ENCODE measurements around the gene TARDBP. TPM values are rescaled to one million over a fixed set of nuclear protein-coding genes. Genes with fewer than 3 reads are reported as not detected.

Gene TARDBP
- total and polyA plus RNA-seq, 2 experiments from 2014 or later, result 204 to 313 TPM

DNA sequence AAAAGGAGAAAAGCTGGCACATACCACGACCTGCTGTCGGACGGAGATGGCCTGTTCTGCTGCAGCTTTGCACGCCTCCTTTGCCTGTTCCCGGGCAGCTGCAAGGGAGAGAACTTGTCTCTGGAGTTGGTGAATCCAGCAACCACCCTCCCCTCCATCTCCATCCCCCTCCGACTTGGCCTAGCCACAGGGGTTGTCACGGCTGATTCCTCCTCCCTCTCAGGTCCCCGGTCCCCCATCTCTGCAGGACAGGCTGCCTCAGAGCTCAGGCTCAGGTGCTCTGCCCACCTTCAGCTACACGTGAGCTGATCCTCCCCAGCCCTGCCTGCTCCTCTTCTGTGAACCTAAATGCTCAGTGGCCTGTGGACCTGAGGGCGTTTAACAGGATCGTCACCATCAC, 58.4 kb downstream of the TARDBP start:
- Histone ChIP-seq H3K4me3 (no peak overlapping the region), H3K4me1 (ENCODE audit: insufficient read depth) (no peaks in the 10 kb centered on the region), H2AFZ (no peak overlapping the region), H3K79me2 (replicated peaks; ENCODE audit: insufficient read depth) (no peaks in the 10 kb centered on the region), H3K9me2 (ENCODE audit: insufficient read depth) (no peaks in the 10 kb centered on the region), H3K27ac (ENCODE audit: low read depth) (no peak overlapping the region), H3K4me2 (no peak overlapping the region), H3K36me3 (ENCODE audit: insufficient read depth) (peaks cover 54% of the 10 kb centered on the region), H4K20me1 (replicated peaks; ENCODE audit: insufficient read depth) (peaks cover 7% of the 10 kb centered on the region), H3K27me3 (ENCODE audit: insufficient read depth) (no peaks in the 10 kb centered on the region), H3F3A (replicated peaks; ENCODE audit: low read depth) (peaks cover 10% of the 10 kb centered on the region; the same call in 1 of the 2 replicates)
- Mint-ChIP-seq H3K9me3 (no peaks in the 10 kb centered on the region), H3K27ac (0 out of 2 replicates have a peak overlapping the region, but pooled peaks have one; percentile 43), H3K36me3 (ENCODE audit: low read depth) (peaks cover 86% of the 10 kb centered on the region), H3K27me3 (ENCODE audit: insufficient read depth, low read depth, poor library complexity) (peaks cover 4% of the 10 kb centered on the region), H3K4me1 (peaks cover 6% of the 10 kb centered on the region; the same call in 2 of the 3 replicates), H3K4me3 (no peak overlapping the region)
- ATAC-seq (no peak), DNase-seq (ENCODE audit: low spot score) (no peak)
- no peak for TF ChIP-seq CREB1 (CRISPR knock-in tag; IDR thresholded peaks at IDR 0.05; ENCODE audit: low read depth)
- TF ChIP-seq POLR2AphosphoS5 (IDR thresholded peaks at IDR 0.05; ENCODE audit: low read depth), result no peak
- TF ChIP-seq, protein P1, sequence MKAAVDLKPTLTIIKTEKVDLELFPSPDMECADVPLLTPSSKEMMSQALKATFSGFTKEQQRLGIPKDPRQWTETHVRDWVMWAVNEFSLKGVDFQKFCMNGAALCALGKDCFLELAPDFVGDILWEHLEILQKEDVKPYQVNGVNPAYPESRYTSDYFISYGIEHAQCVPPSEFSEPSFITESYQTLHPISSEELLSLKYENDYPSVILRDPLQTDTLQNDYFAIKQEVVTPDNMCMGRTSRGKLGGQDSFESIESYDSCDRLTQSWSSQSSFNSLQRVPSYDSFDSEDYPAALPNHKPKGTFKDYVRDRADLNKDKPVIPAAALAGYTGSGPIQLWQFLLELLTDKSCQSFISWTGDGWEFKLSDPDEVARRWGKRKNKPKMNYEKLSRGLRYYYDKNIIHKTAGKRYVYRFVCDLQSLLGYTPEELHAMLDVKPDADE (IDR thresholded peaks at IDR 0.05), result no peak
- TF ChIP-seq STAT1 (IDR thresholded peaks at IDR 0.05; ENCODE audit: unreplicated experiment), result no peak
- TF ChIP-seq, protein P2, sequence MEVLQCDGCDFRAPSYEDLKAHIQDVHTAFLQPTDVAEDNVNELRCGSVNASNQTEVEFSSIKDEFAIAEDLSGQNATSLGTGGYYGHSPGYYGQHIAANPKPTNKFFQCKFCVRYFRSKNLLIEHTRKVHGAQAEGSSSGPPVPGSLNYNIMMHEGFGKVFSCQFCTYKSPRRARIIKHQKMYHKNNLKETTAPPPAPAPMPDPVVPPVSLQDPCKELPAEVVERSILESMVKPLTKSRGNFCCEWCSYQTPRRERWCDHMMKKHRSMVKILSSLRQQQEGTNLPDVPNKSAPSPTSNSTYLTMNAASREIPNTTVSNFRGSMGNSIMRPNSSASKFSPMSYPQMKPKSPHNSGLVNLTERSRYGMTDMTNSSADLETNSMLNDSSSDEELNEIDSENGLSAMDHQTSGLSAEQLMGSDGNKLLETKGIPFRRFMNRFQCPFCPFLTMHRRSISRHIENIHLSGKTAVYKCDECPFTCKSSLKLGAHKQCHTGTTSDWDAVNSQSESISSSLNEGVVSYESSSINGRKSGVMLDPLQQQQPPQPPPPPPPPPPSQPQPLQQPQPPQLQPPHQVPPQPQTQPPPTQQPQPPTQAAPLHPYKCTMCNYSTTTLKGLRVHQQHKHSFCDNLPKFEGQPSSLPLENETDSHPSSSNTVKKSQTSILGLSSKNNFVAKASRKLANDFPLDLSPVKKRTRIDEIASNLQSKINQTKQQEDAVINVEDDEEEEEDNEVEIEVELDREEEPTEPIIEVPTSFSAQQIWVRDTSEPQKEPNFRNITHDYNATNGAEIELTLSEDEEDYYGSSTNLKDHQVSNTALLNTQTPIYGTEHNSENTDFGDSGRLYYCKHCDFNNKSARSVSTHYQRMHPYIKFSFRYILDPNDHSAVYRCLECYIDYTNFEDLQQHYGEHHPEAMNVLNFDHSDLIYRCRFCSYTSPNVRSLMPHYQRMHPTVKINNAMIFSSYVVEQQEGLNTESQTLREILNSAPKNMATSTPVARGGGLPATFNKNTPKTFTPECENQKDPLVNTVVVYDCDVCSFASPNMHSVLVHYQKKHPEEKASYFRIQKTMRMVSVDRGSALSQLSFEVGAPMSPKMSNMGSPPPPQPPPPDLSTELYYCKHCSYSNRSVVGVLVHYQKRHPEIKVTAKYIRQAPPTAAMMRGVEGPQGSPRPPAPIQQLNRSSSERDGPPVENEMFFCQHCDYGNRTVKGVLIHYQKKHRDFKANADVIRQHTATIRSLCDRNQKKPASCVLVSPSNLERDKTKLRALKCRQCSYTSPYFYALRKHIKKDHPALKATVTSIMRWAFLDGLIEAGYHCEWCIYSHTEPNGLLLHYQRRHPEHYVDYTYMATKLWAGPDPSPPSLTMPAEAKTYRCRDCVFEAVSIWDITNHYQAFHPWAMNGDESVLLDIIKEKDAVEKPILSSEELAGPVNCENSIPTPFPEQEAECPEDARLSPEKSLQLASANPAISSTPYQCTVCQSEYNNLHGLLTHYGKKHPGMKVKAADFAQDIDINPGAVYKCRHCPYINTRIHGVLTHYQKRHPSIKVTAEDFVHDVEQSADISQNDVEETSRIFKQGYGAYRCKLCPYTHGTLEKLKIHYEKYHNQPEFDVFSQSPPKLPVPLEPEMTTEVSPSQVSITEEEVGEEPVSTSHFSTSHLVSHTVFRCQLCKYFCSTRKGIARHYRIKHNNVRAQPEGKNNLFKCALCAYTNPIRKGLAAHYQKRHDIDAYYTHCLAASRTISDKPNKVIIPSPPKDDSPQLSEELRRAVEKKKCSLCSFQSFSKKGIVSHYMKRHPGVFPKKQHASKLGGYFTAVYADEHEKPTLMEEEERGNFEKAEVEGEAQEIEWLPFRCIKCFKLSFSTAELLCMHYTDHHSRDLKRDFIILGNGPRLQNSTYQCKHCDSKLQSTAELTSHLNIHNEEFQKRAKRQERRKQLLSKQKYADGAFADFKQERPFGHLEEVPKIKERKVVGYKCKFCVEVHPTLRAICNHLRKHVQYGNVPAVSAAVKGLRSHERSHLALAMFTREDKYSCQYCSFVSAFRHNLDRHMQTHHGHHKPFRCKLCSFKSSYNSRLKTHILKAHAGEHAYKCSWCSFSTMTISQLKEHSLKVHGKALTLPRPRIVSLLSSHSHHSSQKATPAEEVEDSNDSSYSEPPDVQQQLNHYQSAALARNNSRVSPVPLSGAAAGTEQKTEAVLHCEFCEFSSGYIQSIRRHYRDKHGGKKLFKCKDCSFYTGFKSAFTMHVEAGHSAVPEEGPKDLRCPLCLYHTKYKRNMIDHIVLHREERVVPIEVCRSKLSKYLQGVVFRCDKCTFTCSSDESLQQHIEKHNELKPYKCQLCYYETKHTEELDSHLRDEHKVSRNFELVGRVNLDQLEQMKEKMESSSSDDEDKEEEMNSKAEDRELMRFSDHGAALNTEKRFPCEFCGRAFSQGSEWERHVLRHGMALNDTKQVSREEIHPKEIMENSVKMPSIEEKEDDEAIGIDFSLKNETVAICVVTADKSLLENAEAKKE (CRISPR knock-in tag; IDR thresholded peaks at IDR 0.05), result no peak
- TF ChIP-seq ZNF331 (CRISPR knock-in tag; IDR thresholded peaks at IDR 0.05; ENCODE audit: low read depth), result no peak
- TF ChIP-seq, protein P3, sequence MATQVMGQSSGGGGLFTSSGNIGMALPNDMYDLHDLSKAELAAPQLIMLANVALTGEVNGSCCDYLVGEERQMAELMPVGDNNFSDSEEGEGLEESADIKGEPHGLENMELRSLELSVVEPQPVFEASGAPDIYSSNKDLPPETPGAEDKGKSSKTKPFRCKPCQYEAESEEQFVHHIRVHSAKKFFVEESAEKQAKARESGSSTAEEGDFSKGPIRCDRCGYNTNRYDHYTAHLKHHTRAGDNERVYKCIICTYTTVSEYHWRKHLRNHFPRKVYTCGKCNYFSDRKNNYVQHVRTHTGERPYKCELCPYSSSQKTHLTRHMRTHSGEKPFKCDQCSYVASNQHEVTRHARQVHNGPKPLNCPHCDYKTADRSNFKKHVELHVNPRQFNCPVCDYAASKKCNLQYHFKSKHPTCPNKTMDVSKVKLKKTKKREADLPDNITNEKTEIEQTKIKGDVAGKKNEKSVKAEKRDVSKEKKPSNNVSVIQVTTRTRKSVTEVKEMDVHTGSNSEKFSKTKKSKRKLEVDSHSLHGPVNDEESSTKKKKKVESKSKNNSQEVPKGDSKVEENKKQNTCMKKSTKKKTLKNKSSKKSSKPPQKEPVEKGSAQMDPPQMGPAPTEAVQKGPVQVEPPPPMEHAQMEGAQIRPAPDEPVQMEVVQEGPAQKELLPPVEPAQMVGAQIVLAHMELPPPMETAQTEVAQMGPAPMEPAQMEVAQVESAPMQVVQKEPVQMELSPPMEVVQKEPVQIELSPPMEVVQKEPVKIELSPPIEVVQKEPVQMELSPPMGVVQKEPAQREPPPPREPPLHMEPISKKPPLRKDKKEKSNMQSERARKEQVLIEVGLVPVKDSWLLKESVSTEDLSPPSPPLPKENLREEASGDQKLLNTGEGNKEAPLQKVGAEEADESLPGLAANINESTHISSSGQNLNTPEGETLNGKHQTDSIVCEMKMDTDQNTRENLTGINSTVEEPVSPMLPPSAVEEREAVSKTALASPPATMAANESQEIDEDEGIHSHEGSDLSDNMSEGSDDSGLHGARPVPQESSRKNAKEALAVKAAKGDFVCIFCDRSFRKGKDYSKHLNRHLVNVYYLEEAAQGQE (IDR thresholded peaks at IDR 0.05; ENCODE audit: unreplicated experiment), result no peak
- no peak for TF ChIP-seq JUNB (IDR thresholded peaks at IDR 0.05; ENCODE audit: unreplicated experiment)
